Measurements from ENCODE around the gene PLA1A.

Gene PLA1A

GRCh38 chr3:119613201-119613600, 15.5 kb downstream of the PLA1A start:
- Histone ChIP-seq H3K36me3 (ENCODE audit: control insufficient read depth, insufficient read depth, low read length) (no peaks in the 10 kb centered on the region), H3K4me3 (ENCODE audit: low read depth, low read length) (no peak overlapping the region), H3K9me3 (ENCODE audit: control insufficient read depth, insufficient read depth, low read depth, low read length) (no peaks in the 10 kb centered on the region), H3K27ac (ENCODE audit: low read depth, low read length) (no peak overlapping the region), H3K4me1 (ENCODE audit: control insufficient read depth, insufficient read depth, low read length) (0 out of 2 replicates have a peak, but pooled peaks cover 6% of the 10 kb centered on the region), H3K9ac (ENCODE audit: low read length) (no peak overlapping the region), H3K27me3 (ENCODE audit: control insufficient read depth, insufficient read depth, low read length) (no peaks in the 10 kb centered on the region)

- H3K27ac ChIP-seq (ENCODE audit: low read depth, low read length), result no peak overlapping the region
- H3K27me3 ChIP-seq (ENCODE audit: control insufficient read depth, insufficient read depth, low read length), result no peaks in the 10 kb centered on the region
- 0 out of 2 replicates have a peak, but pooled peaks cover 6% of the 10 kb centered on the region for H3K4me1 ChIP-seq (ENCODE audit: control insufficient read depth, insufficient read depth, low read length)
- no peaks in the 10 kb centered on the region for H3K36me3 ChIP-seq (ENCODE audit: control insufficient read depth, insufficient read depth, low read length)
- H3K9me3 ChIP-seq (ENCODE audit: control insufficient read depth, insufficient read depth, low read depth, low read length), result no peaks in the 10 kb centered on the region
- no peak overlapping the region for H3K4me3 ChIP-seq (ENCODE audit: low read depth, low read length)
- no peak overlapping the region for H3K9ac ChIP-seq (ENCODE audit: low read length)
Observed at GRCh38 chr3:119613872-119614271, 16.2 kb downstream of the PLA1A start.

DNA sequence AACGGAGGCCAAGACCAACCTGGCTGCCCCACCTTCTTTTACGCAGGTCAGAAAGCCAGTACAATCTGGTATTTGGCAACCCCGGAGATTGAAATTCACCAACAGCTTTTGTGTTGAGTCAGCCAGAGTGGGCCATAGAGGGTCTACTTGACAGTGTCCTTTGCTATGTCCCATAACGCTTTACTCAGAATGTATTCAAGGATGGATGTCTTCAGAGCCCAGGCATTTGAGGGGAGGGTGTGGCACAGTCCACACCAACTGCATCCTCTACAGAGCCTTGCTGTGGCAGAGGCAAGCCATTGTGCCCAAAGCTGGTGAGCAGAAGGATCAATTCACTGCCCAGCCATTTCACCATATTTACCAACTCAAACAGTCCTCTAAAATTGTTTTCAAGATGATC, 18.4 kb downstream of the PLA1A start:
- H3K9me3 ChIP-seq (ENCODE audit: control insufficient read depth, insufficient read depth, low read depth, low read length), result no peaks in the 10 kb centered on the region
- H3K27me3 ChIP-seq (ENCODE audit: control insufficient read depth, insufficient read depth, low read length), result no peaks in the 10 kb centered on the region
- no peaks in the 10 kb centered on the region for H3K36me3 ChIP-seq (ENCODE audit: control insufficient read depth, insufficient read depth, low read length)
- no peak overlapping the region for H3K4me3 ChIP-seq (ENCODE audit: low read depth, low read length)
- no peaks in the 10 kb centered on the region for H3K4me1 ChIP-seq (ENCODE audit: control insufficient read depth, insufficient read depth, low read length)
- no peak overlapping the region for H3K9ac ChIP-seq (ENCODE audit: low read length)
- H3K27ac ChIP-seq (ENCODE audit: low read depth, low read length), result no peak overlapping the region

- H3K36me3 ChIP-seq (ENCODE audit: control insufficient read depth, insufficient read depth, low read length), result no peaks in the 10 kb centered on the region
- no peak overlapping the region for H3K9ac ChIP-seq (ENCODE audit: low read length)
- H3K4me1 ChIP-seq (ENCODE audit: control insufficient read depth, insufficient read depth, low read length), result no peaks in the 10 kb centered on the region
- H3K4me3 ChIP-seq (ENCODE audit: low read depth, low read length), result no peak overlapping the region
- H3K27me3 ChIP-seq (ENCODE audit: control insufficient read depth, insufficient read depth, low read length), result no peaks in the 10 kb centered on the region
- H3K9me3 ChIP-seq (ENCODE audit: control insufficient read depth, insufficient read depth, low read depth, low read length), result peaks cover 2% of the 10 kb centered on the region; the same call in 1 of the 2 replicates
- H3K27ac ChIP-seq (ENCODE audit: low read depth, low read length), result no peak overlapping the region
Observed at GRCh38 chr3:119619094-119619493, 21.4 kb downstream of the PLA1A start.

DNA sequence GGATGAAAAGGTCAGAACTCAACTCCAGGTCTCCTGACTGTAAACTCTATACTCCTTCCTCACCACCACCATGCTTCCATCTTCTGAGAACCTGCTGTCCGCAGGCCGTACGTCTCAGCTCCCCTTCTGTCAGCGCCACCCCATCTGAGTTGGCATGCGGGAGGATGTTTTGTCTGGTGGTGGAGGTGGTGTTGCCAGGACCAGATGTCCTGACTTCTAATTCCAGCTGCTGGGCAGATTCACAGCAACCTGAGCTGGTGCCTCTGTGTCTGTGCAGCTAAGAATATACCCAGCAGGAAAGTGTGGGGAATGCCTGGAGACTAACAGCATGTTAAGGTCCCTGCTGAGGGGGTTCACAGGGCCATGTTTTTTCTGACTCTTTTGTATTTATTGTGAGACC, 23.2 kb downstream of the PLA1A start:
- Histone ChIP-seq H3K27me3 (ENCODE audit: control insufficient read depth, insufficient read depth, low read length) (no peaks in the 10 kb centered on the region), H3K4me1 (ENCODE audit: control insufficient read depth, insufficient read depth, low read length) (peaks cover 7% of the 10 kb centered on the region; the same call in 1 of the 2 replicates), H3K9ac (ENCODE audit: low read length) (no peak overlapping the region), H3K4me3 (ENCODE audit: low read depth, low read length) (no peak overlapping the region), H3K27ac (ENCODE audit: low read depth, low read length) (no peak overlapping the region), H3K9me3 (ENCODE audit: control insufficient read depth, insufficient read depth, low read depth, low read length) (peaks cover 3% of the 10 kb centered on the region; the same call in 1 of the 2 replicates), H3K36me3 (ENCODE audit: control insufficient read depth, insufficient read depth, low read length) (no peaks in the 10 kb centered on the region)

DNA sequence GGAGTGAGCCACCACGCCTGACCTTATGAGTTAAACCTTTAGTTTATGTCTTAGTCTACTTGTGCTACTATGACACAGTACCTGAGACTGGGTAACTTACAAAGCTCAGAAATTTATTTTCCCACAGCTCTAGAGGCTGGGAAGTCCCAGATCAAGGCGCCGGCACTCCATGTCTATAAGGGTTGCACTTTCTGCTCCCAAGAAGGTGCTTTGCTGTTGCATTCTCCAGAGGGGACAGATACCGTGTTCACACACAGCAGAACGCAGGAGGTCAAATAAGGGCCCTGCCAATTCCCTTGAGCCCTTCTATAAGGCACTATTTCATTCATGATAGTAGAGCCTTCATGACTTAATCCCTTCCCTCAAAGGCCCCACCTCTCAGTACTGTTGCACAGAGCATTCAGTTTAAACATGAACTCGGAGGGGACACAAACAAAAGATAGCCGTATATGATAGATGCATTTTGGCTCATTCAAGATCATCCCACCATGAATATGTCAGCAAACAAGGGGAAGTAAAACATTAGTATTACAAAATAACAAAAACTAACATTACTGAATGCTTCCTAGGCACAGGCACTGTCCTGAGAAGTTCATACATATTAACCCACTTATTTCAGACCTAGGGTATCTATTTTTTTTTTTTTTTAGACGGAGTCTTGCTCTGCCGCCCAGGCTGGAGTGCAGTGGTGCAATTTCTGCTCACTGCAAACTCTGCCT, 26.5 kb downstream of the PLA1A start:
- H3K4me3 ChIP-seq (ENCODE audit: low read depth, low read length), result no peak overlapping the region

GRCh38 chr3:119625451-119626153, 27.9 kb downstream of the PLA1A start:
- Histone ChIP-seq H3K9me3 (ENCODE audit: control insufficient read depth, insufficient read depth, low read depth, low read length) (peaks cover 3% of the 10 kb centered on the region; the same call in 1 of the 2 replicates), H3K4me3 (ENCODE audit: low read depth, low read length) (no peak overlapping the region), H3K27me3 (ENCODE audit: control insufficient read depth, insufficient read depth, low read length) (no peaks in the 10 kb centered on the region), H3K36me3 (ENCODE audit: control insufficient read depth, insufficient read depth, low read length) (no peaks in the 10 kb centered on the region), H3K4me1 (ENCODE audit: control insufficient read depth, insufficient read depth, low read length) (peaks cover 13% of the 10 kb centered on the region), H3K9ac (ENCODE audit: low read length) (no peak overlapping the region), H3K27ac (ENCODE audit: low read depth, low read length) (no peak overlapping the region)

More for the DNA sequence above, 26.5 kb downstream of the PLA1A start:
- Histone ChIP-seq H3K27me3 (ENCODE audit: control insufficient read depth, insufficient read depth, low read length) (no peaks in the 10 kb centered on the region), H3K27ac (ENCODE audit: low read depth, low read length) (no peak overlapping the region), H3K9me3 (ENCODE audit: control insufficient read depth, insufficient read depth, low read depth, low read length) (peaks cover 3% of the 10 kb centered on the region; the same call in 1 of the 2 replicates), H3K4me1 (ENCODE audit: control insufficient read depth, insufficient read depth, low read length) (peaks cover 13% of the 10 kb centered on the region), H3K36me3 (ENCODE audit: control insufficient read depth, insufficient read depth, low read length) (no peaks in the 10 kb centered on the region), H3K9ac (ENCODE audit: low read length) (no peak overlapping the region)

DNA sequence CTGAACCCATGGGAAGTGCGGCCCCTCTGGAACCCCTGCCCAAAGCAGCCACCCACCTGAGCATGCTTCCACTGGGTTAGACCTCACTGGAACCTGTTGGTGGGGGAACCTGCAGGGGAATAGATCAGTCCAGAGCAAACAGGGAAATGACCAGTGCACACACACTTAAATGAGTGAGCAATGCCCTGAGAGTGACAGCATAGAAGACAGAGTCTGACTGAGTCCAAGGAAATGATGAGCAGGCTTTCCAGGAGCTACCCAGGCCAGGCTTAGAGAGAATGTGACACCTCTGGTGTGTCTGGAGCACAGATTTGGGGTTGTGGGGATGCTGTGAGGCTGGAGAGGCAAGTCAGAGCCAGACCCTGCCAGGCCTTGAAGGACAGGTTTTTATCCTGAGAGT, 28.5 kb downstream of the PLA1A start:
- peaks cover 3% of the 10 kb centered on the region; the same call in 1 of the 2 replicates for H3K9me3 ChIP-seq (ENCODE audit: control insufficient read depth, insufficient read depth, low read depth, low read length)
- H3K27ac ChIP-seq (ENCODE audit: low read depth, low read length), result no peak overlapping the region
- H3K4me1 ChIP-seq (ENCODE audit: control insufficient read depth, insufficient read depth, low read length), result peaks cover 13% of the 10 kb centered on the region
- H3K4me3 ChIP-seq (ENCODE audit: low read depth, low read length), result no peak overlapping the region
- H3K36me3 ChIP-seq (ENCODE audit: control insufficient read depth, insufficient read depth, low read length), result no peaks in the 10 kb centered on the region
- no peak overlapping the region for H3K9ac ChIP-seq (ENCODE audit: low read length)
- H3K27me3 ChIP-seq (ENCODE audit: control insufficient read depth, insufficient read depth, low read length), result no peaks in the 10 kb centered on the region

- Histone ChIP-seq H3K9ac (ENCODE audit: low read length) (no peak overlapping the region), H3K4me1 (ENCODE audit: control insufficient read depth, insufficient read depth, low read length) (peaks cover 13% of the 10 kb centered on the region), H3K27me3 (ENCODE audit: control insufficient read depth, insufficient read depth, low read length) (no peaks in the 10 kb centered on the region), H3K36me3 (ENCODE audit: control insufficient read depth, insufficient read depth, low read length) (no peaks in the 10 kb centered on the region), H3K27ac (ENCODE audit: low read depth, low read length) (no peak overlapping the region), H3K9me3 (ENCODE audit: control insufficient read depth, insufficient read depth, low read depth, low read length) (peaks cover 3% of the 10 kb centered on the region; the same call in 1 of the 2 replicates), H3K4me3 (ENCODE audit: low read depth, low read length) (no peak overlapping the region)
Observed at GRCh38 chr3:119627461-119627860, 29.8 kb downstream of the PLA1A start.

DNA sequence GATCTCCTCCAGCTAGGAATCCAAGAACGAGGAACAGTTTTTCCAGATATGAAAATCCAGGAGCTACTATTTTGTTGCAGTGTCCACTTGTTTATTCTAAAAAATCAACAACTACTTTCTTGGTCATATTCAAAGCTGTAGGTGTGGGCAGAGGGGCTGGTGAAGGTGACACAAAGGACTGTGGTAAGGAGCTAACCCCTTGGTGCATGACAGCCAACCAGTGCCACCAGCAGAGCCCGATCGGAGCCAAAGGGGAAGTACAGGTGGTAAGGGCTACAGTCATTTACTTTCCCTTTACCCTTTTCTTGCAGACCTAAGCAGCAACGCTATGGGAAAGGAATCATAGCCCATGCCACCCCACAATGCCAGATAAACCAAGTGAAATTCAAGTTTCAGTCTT, 30.7 kb downstream of the PLA1A start:
- H3K27me3 ChIP-seq (ENCODE audit: control insufficient read depth, insufficient read depth, low read length), result no peaks in the 10 kb centered on the region
- no peak overlapping the region for H3K4me3 ChIP-seq (ENCODE audit: low read depth, low read length)
- peaks cover 3% of the 10 kb centered on the region; the same call in 1 of the 2 replicates for H3K9me3 ChIP-seq (ENCODE audit: control insufficient read depth, insufficient read depth, low read depth, low read length)
- peaks cover 13% of the 10 kb centered on the region for H3K4me1 ChIP-seq (ENCODE audit: control insufficient read depth, insufficient read depth, low read length)
- H3K9ac ChIP-seq (ENCODE audit: low read length), result no peak overlapping the region
- no peaks in the 10 kb centered on the region for H3K36me3 ChIP-seq (ENCODE audit: control insufficient read depth, insufficient read depth, low read length)
- H3K27ac ChIP-seq (ENCODE audit: low read depth, low read length), result no peak overlapping the region

DNA sequence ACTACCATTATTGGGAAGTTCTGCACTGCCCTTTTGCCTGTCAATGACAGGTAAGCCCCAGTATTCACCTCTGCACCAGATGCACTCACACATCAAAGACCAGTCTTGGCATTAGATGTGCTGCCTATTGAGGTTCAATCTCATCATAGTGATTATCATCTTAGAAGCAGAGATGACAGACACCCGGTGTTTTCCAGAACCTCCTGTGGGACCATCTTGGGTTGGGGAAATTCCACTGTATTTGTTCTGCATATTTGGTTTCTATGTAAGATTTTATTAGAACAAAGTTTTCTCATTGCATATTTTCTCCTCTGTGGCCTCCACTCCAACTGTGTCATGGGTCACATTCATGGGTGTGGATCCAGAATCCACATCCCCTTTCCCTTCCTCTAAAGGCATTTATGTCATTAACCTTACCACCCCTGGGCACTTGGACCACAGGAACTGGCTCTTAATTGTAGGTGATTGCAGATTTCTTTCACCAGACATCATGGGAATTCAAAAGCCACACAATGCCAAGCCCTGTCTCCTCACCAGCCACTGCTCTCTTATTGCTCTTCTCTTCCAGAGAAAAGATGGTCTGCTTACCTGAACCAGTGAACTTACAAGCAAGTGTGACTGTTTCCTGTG, 31.2 kb downstream of the PLA1A start:
- H3K27ac ChIP-seq (ENCODE audit: low read depth, low read length), result no peak overlapping the region

More for the DNA sequence above, 31.2 kb downstream of the PLA1A start:
- Histone ChIP-seq H3K9me3 (ENCODE audit: control insufficient read depth, insufficient read depth, low read depth, low read length) (peaks cover 2% of the 10 kb centered on the region; the same call in 1 of the 2 replicates), H3K9ac (ENCODE audit: low read length) (no peak overlapping the region), H3K27me3 (ENCODE audit: control insufficient read depth, insufficient read depth, low read length) (no peaks in the 10 kb centered on the region), H3K4me1 (ENCODE audit: control insufficient read depth, insufficient read depth, low read length) (peaks cover 13% of the 10 kb centered on the region), H3K4me3 (ENCODE audit: low read depth, low read length) (no peak overlapping the region), H3K36me3 (ENCODE audit: control insufficient read depth, insufficient read depth, low read length) (no peaks in the 10 kb centered on the region)

Measured in HUES6 (cell line).